Endothelial cell of umbilical vein (primary cell): Measurements from ENCODE around the gene FRZB. TPM values are rescaled to one million over a fixed set of nuclear protein-coding genes. Genes with fewer than 3 reads are reported as not detected.

Source experiments
- Bru-seq: library from RNA; stranded (reverse); fragments of 400-500 nt; gene quantifications from one replicate; lab custom pipeline; 2021; lab: Mats Ljungman, UMichigan
- BruChase-seq, 2 experiments: library from RNA; stranded (reverse); fragments of 400-500 nt; gene quantifications; one replicate each; lab custom pipeline; 2021; lab: Mats Ljungman, UMichigan
- BruUV-seq: library from RNA; stranded (reverse); fragments of 400-500 nt; replicated peaks from 2 replicates; lab custom pipeline; 2021; lab: Mats Ljungman, UMichigan
- CTCF ChIA-PET: fragments of 300-600, 350-600 bp; sonication (Branson Sonifier 250); formaldehyde crosslinking; loops from one replicate; lab custom pipeline; 2021; ENCODE audit warnings: antibody characterized with exemption, inconsistent platforms; lab: Charles Lee
- POLR2A ChIA-PET: fragments of 300-600, 350-600 bp; sonication (Branson Sonifier 250); formaldehyde crosslinking; loops from one replicate; lab custom pipeline; 2021; ENCODE audit warnings: antibody characterized with exemption, inconsistent platforms; lab: Charles Lee
- DNase-seq: peaks from one replicate; pipeline ENCODE4 v3.0.0-alpha.2; 2011; ENCODE audit warnings: low read depth, low spot score
- FAIRE-seq: peaks from 2 replicates; lab custom pipeline; 2011; peaks lifted over from hg19 to GRCh38; lab: Jason Lieb, UNC
- H2AFZ ChIP-seq: 2 replicates; pipeline ENCODE4 v1.6.0; 2012; ENCODE audit warnings: low read depth, low read length, control low read depth, inconsistent platforms
- H3K27ac ChIP-seq: 2 replicates; pipeline ENCODE4 v1.5.1; 2011; ENCODE audit warnings: low read depth, mild to moderate bottlenecking, control low read depth, low read length, moderate library complexity; ENCODE audit not compliant: insufficient read depth
- H3K27me3 ChIP-seq, 2 experiments: 2 replicates each; pipeline versions ENCODE4 v1.6.0 to v1.6.1; 2011; ENCODE audit warnings: low read length in 2 of 2, mixed read lengths in 1 of 2; ENCODE audit not compliant: control insufficient read depth in 2 of 2, insufficient read depth in 2 of 2
- H3K36me3 ChIP-seq, 2 experiments: 2 replicates in 1 of 2; 3 replicates in 1 of 2; pipeline ENCODE4 v1.5.1; 2011; ENCODE audit warnings: low read length in 2 of 2, mild to moderate bottlenecking in 1 of 2, moderate library complexity in 1 of 2; ENCODE audit not compliant: control insufficient read depth in 2 of 2, insufficient read depth in 2 of 2; ENCODE audit errors: extremely low read depth in 1 of 2
- H3K4me1 ChIP-seq: 3 replicates; pipeline ENCODE4 v1.5.1; 2011; ENCODE audit warnings: mild to moderate bottlenecking, low read length; ENCODE audit not compliant: control insufficient read depth, insufficient read depth; ENCODE audit errors: extremely low read depth
- H3K4me2 ChIP-seq: 2 replicates; pipeline ENCODE4 v1.6.1; 2011; ENCODE audit warnings: low read length, control low read depth, mixed read lengths; ENCODE audit not compliant: insufficient read depth
- H3K4me3 ChIP-seq, 3 experiments: fragments of 200-600 bp in 1 of 3; sonication (generic), shearing (Covaris generic) in 1 of 3; replicated peaks in 1 of 3; 2 replicates each; pipeline ENCODE4 v1.5.1; 2011 to 2016; ENCODE audit warnings: control low read depth in 3 of 3, low read length in 3 of 3, mild to moderate bottlenecking in 2 of 3, inconsistent platforms in 1 of 3, low read depth in 1 of 3, moderate library complexity in 1 of 3; ENCODE audit not compliant: insufficient read depth in 1 of 3
- H3K79me2 ChIP-seq: 2 replicates; pipeline ENCODE4 v1.6.0; 2012; ENCODE audit warnings: low read length, inconsistent platforms; ENCODE audit not compliant: control insufficient read depth, insufficient read depth
- H3K9ac ChIP-seq: replicated peaks from 2 replicates; pipeline ENCODE3; 2011; ENCODE audit warnings: low read length, control low read depth; ENCODE audit not compliant: insufficient read depth; ENCODE audit errors: extremely low read depth
- H3K9me1 ChIP-seq: replicated peaks from 3 replicates; pipeline ENCODE4 v1.6.0; 2011; ENCODE audit warnings: mild to moderate bottlenecking, low read length; ENCODE audit not compliant: control insufficient read depth, insufficient read depth; ENCODE audit errors: extremely low read depth
- H3K9me3 ChIP-seq: replicated peaks from 2 replicates; pipeline ENCODE4 v1.5.1; 2012; ENCODE audit warnings: low read length, inconsistent platforms; ENCODE audit not compliant: control insufficient read depth, insufficient read depth
- H4K20me1 ChIP-seq: replicated peaks from 2 replicates; pipeline ENCODE3; 2011; ENCODE audit warnings: mild to moderate bottlenecking, low read length; ENCODE audit not compliant: control insufficient read depth, insufficient read depth; ENCODE audit errors: extremely low read depth
- CTCF ChIP-seq, 2 donors: IDR thresholded peaks; 1 replicate in 1 of 2; 2 replicates in 1 of 2; pipeline ENCODE4 v1.5.1; 2011; ENCODE audit warnings: low read length in 2 of 2, mild to moderate bottlenecking in 2 of 2, moderate library complexity in 2 of 2, control low read depth in 1 of 2, inconsistent platforms in 1 of 2, low read depth in 1 of 2; ENCODE audit not compliant: insufficient read depth in 1 of 2; ENCODE audit errors: extremely low read depth in 1 of 2
- POLR2AphosphoS5 ChIP-seq: IDR thresholded peaks from 2 replicates; pipeline ENCODE4 v1.6.1; 2012; ENCODE audit warnings: low read depth, mild to moderate bottlenecking, control low read depth, low read length, moderate library complexity; ENCODE audit not compliant: insufficient read depth
- dilution Hi-C: fragments of 300-500 bp; cut with MboI; formaldehyde crosslinking; loops from one replicate; pipeline ENCODE4 v1.15.0; 2019; ENCODE audit warnings: low sequenced_read_pairs; ENCODE audit not compliant: extremely low pct_ligation_motif_present
- intact Hi-C: fragments of 100-400 bp; cut with micrococcal nuclease; formaldehyde crosslinking; loops from one replicate; pipeline ENCODE4 v1.10.0; 2022
- long read RNA-seq: library from polyadenylated mRNA; stranded (forward); transcript quantifications from one replicate; pipeline ENCODE4 v2.0.0, GENCODE V29; 2021
- polyA minus RNA-seq, 3 experiments: library from RNA; depleted of rRNA, polyadenylated mRNA; stranded (reverse); fragments of >200 nt; gene quantifications; 1 replicate in 1 of 3; 2 replicates in 2 of 3; pipeline ENCODE4 v1.2.3, GENCODE V29; 2011
- polyA plus RNA-seq, 4 experiments: library from polyadenylated mRNA; depleted of rRNA in 3 of 4; stranded (reverse) in 3 of 4; unstranded in 1 of 4; fragments of >200 nt; gene quantifications; 2 replicates each; pipeline versions ENCODE4 v1.2.1 to v1.2.3, GENCODE V29; 2011 to 2012; ENCODE audit warnings: missing spikeins in 1 of 4
- total RNA-seq: library from RNA; stranded (reverse); gene quantifications from 2 replicates; pipeline ENCODE4 v1.2.3, GENCODE V29; 2021

Gene FRZB
- 0.09 TPM in 1 of 2 replicates, not detected in the other for total RNA-seq
- 0.03 and 0.04 TPM in 2 replicates for polyA plus RNA-seq
- polyA plus RNA-seq (2011; cell fraction: cytosol; rRNA removed): 0.03 and 0.08 TPM in 2 replicates
- 0.08 and 0.11 TPM in 2 replicates for polyA plus RNA-seq (2011; cell fraction: nucleus; rRNA removed)
- polyA plus RNA-seq (2012): not detected in 2 replicates
- not detected in 2 replicates for polyA minus RNA-seq
- not detected for polyA minus RNA-seq (2011; cell fraction: cytosol; rRNA and poly(A)+ RNA removed)
- polyA minus RNA-seq (2011; cell fraction: nucleus; rRNA and poly(A)+ RNA removed): 0.14 TPM in 1 of 2 replicates, not detected in the other
- percentile 21 among the genes with signal in this experiment for Bru-seq, nascent RNA
- percentile 41 among the genes with signal in this experiment for BruChase-seq, experiment 1, labeled RNA remaining after a 6-hour chase
- BruChase-seq, experiment 2, labeled RNA remaining after a 2-hour chase: percentile 42 among the genes with signal in this experiment
- long read RNA-seq: 0 reads

- CTCF ChIA-PET: interaction anchor here (0.8 to 2.1 kb wide), 9 partner anchors 9 to 104 kb away, joined by 3 to 7 read pairs (median 3); no protein-coding TSS in a partner anchor
- FAIRE-seq: peak; percentile 69
- Histone ChIP-seq H3K9me3 (no peaks in the 10 kb centered on the region), H3K9me1 (no peaks in the 10 kb centered on the region), H3K79me2 (no peaks in the 10 kb centered on the region), H3K4me3 (peak within 1 kb of the TSS; percentile 31 to 70 (median 54)), H3K27me3 (peaks cover 8 to 13% of the 10 kb centered on the region in 2 experiments), H3K4me2 (peak within 1 kb of the TSS; percentile 95), H4K20me1 (no peaks in the 10 kb centered on the region), H3K4me1 (peaks cover 11% of the 10 kb centered on the region), H2AFZ (peak within 1 kb of the TSS; percentile 90), H3K9ac (peak within 1 kb of the TSS; percentile 8), H3K27ac (no peak within 1 kb of the TSS), H3K36me3 (no peaks in the 10 kb centered on the region)
- BruUV-seq: no TSS peak
- intact Hi-C loops: loop anchor here (5.0 kb wide), 2 partner anchors 74 to 99 kb away; no protein-coding TSS in a partner anchor
- dilution Hi-C loops: no loop called here
- TF ChIP-seq CTCF (IDR thresholded peaks at IDR 0.05; ENCODE audit: extremely low read depth in 1 of 2, insufficient read depth in 1 of 2, low read depth in 1 of 2, low read length in 2 of 2) (no peak), POLR2AphosphoS5 (no peak)
- POLR2A ChIA-PET: no interaction called here
- peak; percentile 69 for DNase-seq
Measured at GRCh38 chr2:182866461-182867406, at the start of gene FRZB. Gene FRZB (minus strand): TSS chr2:182866637. CDS start chr2:182866552, 85 bp downstream.
